ENCODE data around the gene OR6C68.
"Not testable (repeated sequence)": the region's sequence is repeated elsewhere in the genome, so short reads cannot be mapped to it uniquely, and the experiment has no call there.

The OR6C68 gene

DNA sequence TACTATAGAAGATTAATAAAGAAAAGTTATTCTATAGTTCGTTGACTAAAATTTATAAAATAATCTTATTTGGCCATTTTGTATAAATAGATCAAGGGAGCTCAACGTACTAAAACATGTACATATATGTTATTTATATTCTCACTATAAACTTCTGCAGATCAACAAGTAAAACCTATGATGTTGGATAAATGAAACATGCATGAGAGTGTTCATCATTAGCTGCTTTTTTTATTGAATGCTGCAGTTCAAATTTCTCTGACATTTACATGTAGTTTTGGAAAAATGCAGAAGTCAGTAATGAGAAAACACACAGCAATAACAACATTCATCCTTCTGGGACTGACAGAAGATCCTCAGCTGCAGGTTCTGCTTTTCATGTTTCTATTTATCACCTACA is at the start of gene OR6C68:
OR6C68 (plus strand) TSS at position 301 of the 400 bp plus-strand sequence; CDS start at position 301, 0 bp downstream.
- no peak for DNase-seq

DNA sequence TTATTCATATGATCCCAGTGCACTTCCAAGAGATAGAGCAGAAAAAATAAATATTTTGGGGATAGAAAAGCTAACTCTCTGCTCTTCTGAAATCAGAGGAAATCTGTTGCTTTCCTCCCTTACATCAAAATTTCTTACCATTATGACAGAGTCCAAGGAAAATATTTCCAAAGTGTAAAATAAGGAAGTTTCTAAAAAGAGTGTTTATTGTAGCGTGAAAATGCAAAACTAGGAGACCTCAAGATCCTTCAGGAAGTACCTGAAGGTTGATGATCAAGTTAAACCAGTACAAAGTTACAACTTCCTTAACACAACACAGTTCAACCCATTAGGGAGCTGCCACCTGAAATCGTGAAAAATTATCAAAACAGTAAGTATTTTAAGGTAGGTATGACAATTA is 48.4 kb upstream of the OR6C68 start, which contains the start of gene OR6C2:
OR6C2 (plus strand) TSS at position 301 of the 400 bp plus-strand sequence. CDS start 8,138 bp downstream, outside the sequence.
- DNase-seq = no peak

DNA sequence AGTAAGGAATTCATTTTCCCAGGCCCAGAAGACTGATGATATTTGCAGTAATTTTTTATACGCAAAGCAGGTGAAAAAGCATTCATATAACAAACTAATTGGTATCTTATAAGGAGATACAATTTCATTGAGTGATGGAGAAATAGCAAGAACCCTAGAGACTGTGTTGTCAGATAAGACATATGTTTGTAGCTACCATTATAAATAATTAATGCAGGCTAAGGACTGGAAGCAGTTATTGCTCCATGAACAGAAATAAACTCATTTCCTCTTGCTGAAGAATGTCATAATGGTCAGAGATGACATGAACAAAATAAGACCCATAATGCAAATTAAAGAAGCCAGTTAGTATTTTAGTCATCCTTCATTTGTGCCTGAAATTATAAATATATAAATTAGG is 46.8 kb upstream of the OR6C68 start:
- no peak for DNase-seq

DNA sequence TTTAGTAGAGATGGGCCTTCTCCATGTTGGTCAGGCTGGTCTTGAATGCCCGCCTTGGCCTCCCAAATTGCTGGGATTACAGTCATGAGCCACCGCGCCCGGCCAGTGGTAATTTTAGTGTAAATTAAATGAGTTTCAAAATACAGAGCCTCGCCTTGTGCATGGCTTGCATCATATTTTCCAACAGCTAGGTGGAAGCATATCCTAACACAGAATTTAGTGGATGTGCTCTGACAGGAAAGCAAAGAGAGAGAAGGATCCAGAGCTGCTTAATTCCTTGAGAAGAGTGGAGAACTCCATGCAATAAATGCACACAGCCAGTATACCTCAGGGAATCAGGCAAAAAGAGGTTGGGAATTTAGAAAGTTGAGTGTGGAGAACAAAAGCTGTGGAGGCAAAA is 45.9 kb upstream of the OR6C68 start:
- no peak for DNase-seq

DNA sequence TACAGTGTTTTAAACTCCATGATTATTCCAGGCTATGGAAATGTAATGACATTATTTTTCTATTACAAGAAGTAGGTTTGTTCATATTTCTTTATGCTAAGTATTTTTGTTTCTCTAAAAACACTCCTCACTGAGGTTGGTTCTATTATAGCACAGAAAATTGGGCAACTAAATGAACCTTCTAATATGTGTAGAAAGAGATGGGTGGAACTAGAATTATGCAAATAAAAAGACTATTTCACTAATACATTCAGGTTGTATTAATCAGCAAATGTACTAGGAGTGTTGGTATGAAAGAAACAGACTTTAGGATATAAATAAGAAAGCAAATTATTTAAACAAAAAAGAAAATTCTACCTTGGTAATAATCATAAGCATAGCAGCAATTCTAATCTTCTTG is 43.4 kb upstream of the OR6C68 start:
- no peak for DNase-seq

DNA sequence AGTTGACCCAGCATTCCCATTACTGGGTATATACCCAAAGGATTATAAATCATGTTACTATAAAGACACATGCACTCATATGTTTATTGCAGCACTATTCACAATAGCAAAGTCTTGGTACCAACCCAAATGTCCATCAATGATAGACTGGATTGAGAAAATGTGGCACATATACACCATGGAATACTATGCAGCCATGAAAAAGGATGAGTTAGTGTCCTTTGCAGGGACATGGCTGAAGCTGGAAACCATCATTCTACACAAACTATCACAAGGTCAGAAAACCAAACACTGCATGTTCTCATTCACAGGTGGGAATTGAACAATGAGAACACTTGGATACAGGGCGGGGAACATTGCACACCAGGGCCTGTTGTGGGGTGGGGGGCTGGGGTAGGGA is 27.3 kb upstream of the OR6C68 start:
- not testable (repeated sequence) for DNase-seq

DNA sequence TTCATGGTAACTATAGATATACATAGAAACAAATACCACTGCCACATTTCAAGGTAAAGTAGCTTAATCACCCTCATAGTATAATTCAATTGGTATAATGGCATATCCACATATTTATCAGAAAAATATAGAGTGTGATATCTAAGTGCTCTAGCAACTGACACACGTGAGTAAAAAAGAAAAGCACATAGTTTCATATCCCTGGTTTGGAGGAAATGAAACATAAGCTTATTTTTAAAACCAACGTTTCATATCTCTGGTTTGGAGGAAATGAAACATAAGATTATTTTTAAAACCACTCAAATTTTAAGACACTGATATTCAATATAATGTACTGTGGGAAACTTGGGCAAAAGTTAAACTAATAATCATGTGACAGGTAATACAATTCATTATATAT is 24.3 kb upstream of the OR6C68 start:
- no peak for DNase-seq

DNA sequence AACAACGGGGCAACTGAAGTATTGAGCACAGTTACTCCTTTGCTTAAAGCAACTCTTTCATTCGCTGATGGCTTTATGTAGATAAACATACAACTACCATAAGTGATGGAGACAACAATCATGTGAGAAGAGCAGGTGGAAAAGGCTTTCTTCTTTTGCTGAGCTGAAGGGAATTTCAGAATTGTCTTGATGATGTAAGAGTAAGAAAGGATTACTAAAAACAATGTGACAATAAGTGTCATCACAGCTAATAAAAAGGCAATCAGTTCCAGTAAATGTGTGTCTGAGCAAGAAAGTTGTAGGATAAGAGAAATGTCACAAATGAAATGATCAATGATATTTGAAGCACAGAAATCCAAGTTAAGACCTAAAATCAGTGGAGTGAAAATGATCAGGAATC is 22.9 kb upstream of the OR6C68 start:
- no peak for DNase-seq

DNA sequence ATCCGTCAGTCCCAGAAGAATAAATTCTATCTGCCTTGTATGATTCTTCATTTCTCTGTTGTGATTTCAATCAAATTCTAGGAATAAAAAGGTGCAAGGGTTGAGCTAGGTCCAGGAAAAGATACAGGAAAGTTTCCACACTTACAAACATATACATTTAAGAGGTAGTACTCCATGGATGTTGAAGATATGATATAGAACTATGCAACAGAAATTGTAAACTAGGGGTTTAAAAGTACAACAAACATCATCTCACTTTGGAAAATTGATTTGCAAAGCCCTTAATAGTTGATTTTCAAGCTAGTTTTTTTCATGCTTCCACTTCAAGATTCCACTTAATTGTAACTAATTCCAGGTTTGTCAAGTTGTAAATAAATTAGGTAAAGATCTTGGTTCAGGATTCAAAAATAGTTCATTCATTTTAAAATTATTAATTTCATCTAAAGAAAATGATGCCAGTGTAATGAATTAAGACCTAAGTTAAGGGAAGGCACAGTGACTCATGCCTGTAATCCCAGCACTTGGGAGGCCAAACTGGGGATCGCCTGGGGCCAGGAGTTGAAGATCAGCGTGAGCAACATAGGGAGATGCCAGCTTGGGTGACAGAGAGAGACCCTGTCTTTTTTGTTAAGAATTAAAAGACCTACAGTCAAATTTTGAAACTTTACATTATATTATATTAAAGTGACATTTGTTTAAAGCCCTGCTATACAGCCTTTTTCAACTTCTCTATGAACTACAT is 21.9 kb upstream of the OR6C68 start, which contains the start of gene OR6C70:
OR6C70 (minus strand) TSS at position 51 of the 742 bp plus-strand sequence; CDS start at position 51, 0 bp downstream.
- no peak for DNase-seq

DNA sequence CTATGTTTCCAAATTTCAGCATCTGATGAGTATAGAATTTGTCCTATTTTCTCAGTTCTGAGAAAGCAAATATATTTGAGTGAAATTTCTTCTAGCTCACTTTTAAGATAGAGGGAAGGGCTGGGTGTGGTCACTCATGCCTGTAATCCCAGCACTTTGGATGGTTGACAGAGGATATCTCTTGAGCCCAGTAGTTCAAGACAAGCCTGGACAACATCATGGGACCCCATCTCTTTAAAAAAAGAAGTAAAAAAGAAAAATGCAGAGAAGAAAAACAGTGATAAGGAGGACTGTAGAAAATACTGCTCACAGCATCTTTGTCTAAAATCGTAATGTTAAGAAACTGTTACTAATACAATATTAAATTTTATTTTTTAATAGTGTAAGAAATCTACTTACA is 19.9 kb upstream of the OR6C68 start:
- DNase-seq = no peak

DNA sequence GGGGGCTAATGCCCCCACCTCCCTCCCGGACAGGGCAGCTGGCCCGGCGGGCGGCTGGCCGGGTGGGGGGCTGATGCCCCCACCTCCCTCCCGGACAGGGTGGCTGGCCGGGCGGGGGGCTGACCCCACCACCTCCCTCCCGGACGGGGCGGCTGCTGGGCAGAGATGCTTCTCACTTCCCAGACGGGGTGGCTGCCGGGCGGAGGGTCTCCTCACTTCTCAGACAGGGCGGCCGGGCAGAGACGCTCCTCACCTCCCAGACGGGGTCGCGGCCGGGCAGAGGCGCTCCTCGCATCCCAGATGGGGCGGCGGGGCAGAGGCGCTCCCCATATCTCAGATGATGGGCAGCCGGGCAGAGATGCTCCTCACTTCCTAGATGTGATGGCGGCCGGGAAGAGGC is 13.0 kb upstream of the OR6C68 start:
- DNase-seq = not testable (repeated sequence)

DNA sequence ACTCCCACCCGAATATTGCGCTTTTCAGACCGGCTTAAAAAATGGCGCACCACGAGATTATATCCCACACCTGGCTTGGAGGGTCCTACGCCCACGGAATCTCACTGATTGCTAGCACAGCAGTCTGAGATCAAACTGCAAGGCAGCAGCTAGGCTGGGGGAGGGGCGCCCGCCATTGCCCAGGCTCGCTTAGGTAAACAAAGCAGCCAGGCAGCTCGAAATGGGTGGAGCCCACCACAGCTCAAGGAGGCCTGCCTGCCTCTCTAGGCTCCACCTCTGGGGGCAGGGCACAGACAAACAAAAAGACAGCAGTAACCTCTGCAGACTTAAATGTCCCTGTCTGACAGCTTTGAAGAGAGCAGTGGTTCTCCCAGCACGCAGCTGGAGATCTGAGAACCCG is 7.9 kb upstream of the OR6C68 start:
- not testable (repeated sequence) for DNase-seq

DNA sequence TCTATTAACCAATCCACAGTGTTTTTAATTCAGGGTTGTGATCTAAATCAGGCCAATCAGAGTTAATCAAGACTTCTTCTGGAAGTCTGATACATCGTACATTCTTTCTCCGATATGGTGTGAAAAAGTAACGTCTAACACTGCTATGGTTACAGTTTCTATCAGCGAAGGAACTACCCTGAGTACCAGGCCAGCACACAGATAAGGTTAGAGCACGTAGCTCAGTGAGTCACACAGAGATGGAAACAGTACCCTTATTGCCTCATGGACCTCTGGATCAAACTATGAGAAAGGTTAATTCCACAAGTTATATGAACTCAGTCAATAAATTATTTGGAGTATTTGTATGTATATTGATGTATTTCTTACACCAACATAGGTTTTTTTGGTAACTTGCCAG is 3.3 kb downstream of the OR6C68 start:
- no peak for DNase-seq

DNA sequence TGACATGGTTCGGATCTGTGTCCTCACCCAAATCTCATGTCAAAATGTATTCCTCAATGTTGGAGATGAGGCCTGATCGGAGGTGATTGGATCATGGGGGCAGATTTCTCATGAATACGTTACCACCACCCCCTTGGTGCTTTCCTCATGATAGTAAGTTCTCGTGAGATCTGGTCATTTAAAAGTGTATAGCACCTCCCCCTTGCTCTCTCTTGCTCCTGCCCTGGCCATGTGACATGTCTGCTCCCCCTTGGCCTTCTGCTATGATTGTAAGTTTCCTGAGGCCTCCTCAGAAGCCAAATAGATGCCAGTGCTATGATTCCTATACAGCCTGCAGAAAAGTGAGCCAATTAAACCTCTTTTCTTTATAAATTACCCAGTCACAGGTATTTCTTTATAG is 7.1 kb downstream of the OR6C68 start:
- DNase-seq = no peak

DNA sequence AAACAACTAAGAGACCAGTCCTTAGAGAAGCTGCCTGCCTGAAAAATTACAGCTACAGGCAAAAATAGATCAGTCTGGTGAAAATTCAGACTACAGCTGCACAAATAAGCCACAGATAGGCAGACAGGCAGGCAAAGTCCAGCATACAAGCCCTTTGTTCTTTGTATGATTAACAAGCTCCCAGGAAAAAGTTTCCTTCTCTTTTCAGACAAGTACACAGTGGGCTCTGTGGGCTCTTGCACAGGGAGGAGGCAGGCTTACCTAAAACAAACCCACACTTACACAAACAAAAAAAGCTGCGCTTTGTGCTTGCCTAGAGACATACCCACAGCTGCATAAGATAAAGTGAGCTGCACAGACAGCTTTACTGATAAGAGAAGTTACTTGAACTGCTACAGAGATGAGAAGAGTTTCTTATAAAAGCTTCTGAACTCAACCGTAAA is 7.7 kb downstream of the OR6C68 start:
- DNase-seq = no peak

DNA sequence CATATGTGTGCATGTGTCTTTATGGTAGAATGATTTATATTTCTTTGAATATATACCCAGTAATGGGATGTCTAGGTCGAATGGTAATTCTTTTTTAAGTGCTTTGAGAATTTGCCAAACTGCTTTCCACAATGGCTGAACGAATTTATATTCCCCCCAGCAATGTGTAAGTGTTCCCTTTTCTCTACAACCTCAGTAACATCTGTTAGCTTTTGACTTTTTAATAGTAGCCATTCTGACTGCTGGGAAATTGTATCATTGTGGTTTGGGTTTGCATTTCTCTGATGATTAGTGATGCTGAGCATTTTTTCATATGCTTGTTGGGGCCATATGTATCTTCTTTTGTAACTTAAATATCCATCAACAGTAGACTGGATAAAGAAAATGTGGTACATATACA is 9.4 kb downstream of the OR6C68 start:
- no peak for DNase-seq

DNA sequence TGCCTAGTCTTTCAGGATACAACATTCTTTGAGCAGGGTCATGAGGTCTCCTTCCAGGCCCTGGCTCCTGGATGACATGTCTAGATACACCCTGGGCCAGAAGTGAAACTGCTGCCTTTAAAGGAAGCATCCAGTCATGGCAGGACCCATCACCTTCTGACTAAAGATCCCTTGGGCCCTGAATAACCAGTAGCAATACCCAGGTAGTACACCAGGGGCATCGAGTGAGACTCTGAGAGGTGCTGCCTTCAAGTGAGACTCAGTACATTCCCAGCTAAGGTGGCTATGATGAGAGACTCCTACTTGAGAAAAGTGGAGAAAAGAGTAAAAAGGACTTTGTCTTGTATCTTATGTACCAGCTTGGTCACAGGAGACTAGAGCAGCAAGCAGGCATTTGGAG is 23.5 kb downstream of the OR6C68 start:
- no peak for DNase-seq

DNA sequence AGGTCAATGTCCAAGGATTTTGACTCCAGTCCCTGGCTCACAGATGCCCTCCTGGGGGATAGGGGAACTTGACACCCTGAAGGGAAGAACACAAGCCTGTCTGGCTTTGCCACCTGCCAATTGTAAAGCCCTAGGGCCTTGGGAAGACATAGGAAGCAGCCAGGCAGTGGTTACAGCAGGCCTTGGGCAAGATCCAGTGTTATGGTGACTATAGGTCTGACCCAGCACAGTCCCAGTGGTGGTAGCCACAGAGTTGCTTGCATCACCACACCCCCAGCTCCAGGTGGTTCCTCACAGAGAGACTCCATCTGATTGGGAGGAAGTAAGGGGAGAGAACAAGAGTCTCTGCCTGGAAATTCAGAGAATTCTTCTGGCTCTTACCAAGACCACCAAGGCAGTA is 24.2 kb downstream of the OR6C68 start:
- DNase-seq = no peak
